Esophagus muscularis mucosa (tissue), 4 donors: ENCODE data around the gene SAFB2. TPM values are rescaled to one million over a fixed set of nuclear protein-coding genes. Genes with fewer than 3 reads are reported as not detected.

Source experiments
- DNase-seq: peaks from one replicate; pipeline ENCODE4 v3.0.0-alpha.2; 2017; ENCODE audit errors: extremely low spot score
- H3K27ac ChIP-seq, 4 donors: fragments of 200-600 bp; sonication (generic); replicated peaks in 1 of 4; 1 replicate in 3 of 4; 2 replicates in 1 of 4; pipeline ENCODE4 v1.5.1; 2016 to 2019; ENCODE audit warnings: mild to moderate bottlenecking in 1 of 4
- H3K27me3 ChIP-seq, 4 donors: fragments of 200-600 bp; sonication (generic); one replicate each; pipeline versions ENCODE4 v1.5.1 to v1.6.0; 2016 to 2019
- H3K36me3 ChIP-seq, 4 donors: fragments of 200-600 bp; sonication (generic); one replicate each; pipeline ENCODE4 v1.5.1; 2016 to 2019
- H3K4me1 ChIP-seq, 4 donors: fragments of 200-600 bp; sonication (generic); one replicate each; pipeline ENCODE4 v1.5.1; 2016 to 2019
- H3K4me3 ChIP-seq, 4 donors: fragments of 200-600 bp; sonication (generic); 1 replicate in 2 of 4; 2 replicates in 2 of 4; pipeline ENCODE4 v1.5.1; 2016 to 2019; ENCODE audit warnings: mild to moderate bottlenecking in 4 of 4, moderate library complexity in 1 of 4
- H3K9me3 ChIP-seq, 4 donors: fragments of 200-600 bp; sonication (generic); 1 replicate in 3 of 4; 2 replicates in 1 of 4; pipeline ENCODE4 v1.5.1; 2016 to 2019
- CTCF ChIP-seq, 3 experiments: fragments of 200-600 bp in 2 of 3; fragments of 450-650 bp in 1 of 3; sonication (generic) in 2 of 3; IDR thresholded peaks; one replicate each; pipeline ENCODE4 v1.5.1; 2017 to 2019; ENCODE audit warnings: antibody characterized with exemption in 3 of 3, mild to moderate bottlenecking in 2 of 3, moderate library complexity in 1 of 3
- EP300 ChIP-seq: sonication (generic); formaldehyde crosslinking; IDR thresholded peaks from one replicate; pipeline ENCODE4 v1.6.1; 2017; ENCODE audit warnings: antibody characterized with exemption
- POLR2A ChIP-seq: fragments of 450-650 bp; IDR thresholded peaks from one replicate; pipeline ENCODE4 v1.6.1; 2017; ENCODE audit warnings: antibody characterized with exemption, moderate library complexity, mild to moderate bottlenecking, low read depth
- POLR2AphosphoS5 ChIP-seq, 2 donors: sonication (generic); formaldehyde crosslinking; IDR thresholded peaks; one replicate each; pipeline ENCODE4 v1.6.1; 2017; ENCODE audit warnings: antibody characterized with exemption in 2 of 2
- WGBS: methylation state at CpG from one replicate; pipeline ENCODE4 v1.1.5; 2018; 5-methylcytosine and 5-hydroxymethylcytosine counted together
- intact Hi-C: fragments of 100-400 bp; cut with DNase I; formaldehyde crosslinking; loops from one replicate; pipeline ENCODE4 v1.15.1; 2023
- total RNA-seq, 4 donors: library from RNA; depleted of rRNA; stranded (reverse); fragments of >200 nt; gene quantifications; one replicate each; pipeline versions ENCODE4 v1.1.0 to v1.2.1, GENCODE V29; 2016

Gene SAFB2
- total RNA-seq, 4 donors from 2014 or later = 31.1 to 57.8 (median 42.7) TPM

GRCh38 chr19:5592531-5593342, 29.8 kb downstream of the SAFB2 start:
- 92% methylated on average over 24 of the region's 24 CpGs for WGBS
- intact Hi-C loops = no loop called here

GRCh38 chr19:5591476-5591875, 31.1 kb downstream of the SAFB2 start:
- Histone ChIP-seq H3K9me3 (no peaks in the 10 kb centered on the region), H3K27me3 (no peaks in the 10 kb centered on the region), H3K4me1 (peaks cover 2 to 4% (median 3%) of the 10 kb centered on the region in 4 donors), H3K36me3 (peaks cover 91 to 100% (median 100%) of the 10 kb centered on the region in 4 donors), H3K27ac (no peak overlapping the region), H3K4me3 (no peak overlapping the region)
- TF ChIP-seq CTCF (IDR thresholded peaks at IDR 0.05) (no peak), POLR2A (no peak), POLR2AphosphoS5 (IDR thresholded peaks at IDR 0.05) (no peak), EP300 (no peak)
- no peak for DNase-seq
- intact Hi-C loops = no loop called here
- WGBS = 98% methylated on average over 15 of the region's 17 CpGs

More at GRCh38 chr19:5592531-5593342, 29.8 kb downstream of the SAFB2 start:
- no peak for DNase-seq
- Histone ChIP-seq H3K4me1 (no peaks in the 10 kb centered on the region), H3K4me3 (no peak overlapping the region), H3K27ac (no peak overlapping the region), H3K9me3 (no peaks in the 10 kb centered on the region), H3K36me3 (peaks cover 96 to 100% (median 100%) of the 10 kb centered on the region in 4 donors), H3K27me3 (no peaks in the 10 kb centered on the region)
- no peak for TF ChIP-seq POLR2A
- no peak for TF ChIP-seq EP300
- TF ChIP-seq POLR2AphosphoS5 (IDR thresholded peaks at IDR 0.05) = no peak
- no peak for TF ChIP-seq CTCF (IDR thresholded peaks at IDR 0.05)

GRCh38 chr19:5590865-5591154, 31.8 kb downstream of the SAFB2 start:
- Histone ChIP-seq H3K9me3 (no peaks in the 10 kb centered on the region), H3K36me3 (peaks cover 85 to 100% (median 99%) of the 10 kb centered on the region in 4 donors), H3K4me1 (peaks cover 9 to 10% (median 10%) of the 10 kb centered on the region in 4 donors), H3K4me3 (no peak overlapping the region), H3K27me3 (no peaks in the 10 kb centered on the region), H3K27ac (no peak overlapping the region)
- WGBS = 93% methylated on average over 5 of the region's 9 CpGs
- no peak for DNase-seq
- intact Hi-C loops = no loop called here
- TF ChIP-seq CTCF (IDR thresholded peaks at IDR 0.05) = no peak
- TF ChIP-seq POLR2A = no peak
- no peak for TF ChIP-seq POLR2AphosphoS5 (IDR thresholded peaks at IDR 0.05)
- no peak for TF ChIP-seq EP300

GRCh38 chr19:5590151-5590864, 32.3 kb downstream of the SAFB2 start:
- peaks cover 14 to 15% (median 15%) of the 10 kb centered on the region in 4 donors for H3K4me1 ChIP-seq
- no peaks in the 10 kb centered on the region for H3K9me3 ChIP-seq
- no peak for DNase-seq
- H3K27me3 ChIP-seq = no peaks in the 10 kb centered on the region
- TF ChIP-seq CTCF (IDR thresholded peaks at IDR 0.05) (no peak), POLR2A (no peak), POLR2AphosphoS5 (IDR thresholded peaks at IDR 0.05) (no peak), EP300 (no peak)
- H3K27ac ChIP-seq = no peak overlapping the region
- H3K36me3 ChIP-seq = peaks cover 80 to 98% (median 95%) of the 10 kb centered on the region in 4 donors
- intact Hi-C loops = no loop called here
- WGBS = 86% methylated on average over 12 of the region's 22 CpGs
- no peak overlapping the region for H3K4me3 ChIP-seq
